SKM-1 treated with dmso at 0.1 percent for 144 hours (cell line): ENCODE measurements around the gene GPN2.
"Not testable (repeated sequence)": the region's sequence is repeated elsewhere in the genome, so short reads cannot be mapped to it uniquely, and the experiment has no call there.

ENCODE experiments used
- DNase-seq: peaks from one replicate; lab custom pipeline; 2025; ENCODE audit not compliant: unreplicated experiment; lab: John Stamatoyannopoulos, UW

GPN2 gene

DNA sequence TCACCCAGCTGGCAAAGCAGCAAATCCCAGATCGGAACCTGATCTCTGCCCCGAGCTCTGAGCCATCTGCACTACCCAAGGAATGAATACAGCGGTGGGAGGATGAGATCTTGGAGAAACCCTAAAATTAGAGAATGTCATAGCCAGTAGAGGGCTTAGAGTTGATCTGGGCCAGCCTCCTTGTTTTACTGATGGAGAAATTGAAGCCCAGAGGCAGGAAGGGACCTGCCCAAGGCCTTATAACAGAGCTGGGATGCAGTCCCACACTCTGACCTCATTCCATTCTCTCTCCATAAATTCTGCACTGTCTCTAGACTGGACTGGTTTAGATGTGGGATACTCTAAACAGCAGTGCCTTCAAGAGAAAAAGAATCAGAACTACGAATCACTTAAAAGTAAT is 31.9 kb downstream of the GPN2 start:
- DNase-seq, result no peak

DNA sequence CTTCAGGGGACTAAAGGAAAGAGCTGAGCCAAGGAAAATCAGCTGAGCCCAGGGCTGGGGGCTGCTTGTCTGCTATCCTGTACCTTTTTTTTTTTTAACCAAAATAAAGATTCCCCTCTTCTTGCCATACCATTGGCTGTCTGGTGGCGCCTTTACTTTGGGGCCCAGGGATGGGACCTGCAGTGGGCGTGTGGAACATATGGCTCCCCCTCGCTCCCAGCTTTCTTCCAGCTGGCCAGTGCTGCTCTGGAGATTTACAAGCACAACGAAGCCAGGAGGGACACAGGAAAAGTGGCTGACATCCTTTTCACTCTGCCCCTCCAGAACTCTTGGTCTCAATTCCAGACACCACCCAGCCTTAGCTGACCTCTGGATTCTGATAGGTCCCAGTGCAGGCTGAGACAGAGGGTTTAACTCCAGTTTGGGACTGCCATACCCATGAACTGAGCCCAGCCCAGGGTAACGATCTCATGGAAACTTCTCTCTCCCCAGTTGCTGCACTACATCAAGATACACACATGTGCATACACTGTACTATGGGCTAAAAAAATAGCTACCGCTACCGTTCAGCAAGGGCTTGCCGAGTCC is 32.5 kb downstream of the GPN2 start:
- no peak for DNase-seq

DNA sequence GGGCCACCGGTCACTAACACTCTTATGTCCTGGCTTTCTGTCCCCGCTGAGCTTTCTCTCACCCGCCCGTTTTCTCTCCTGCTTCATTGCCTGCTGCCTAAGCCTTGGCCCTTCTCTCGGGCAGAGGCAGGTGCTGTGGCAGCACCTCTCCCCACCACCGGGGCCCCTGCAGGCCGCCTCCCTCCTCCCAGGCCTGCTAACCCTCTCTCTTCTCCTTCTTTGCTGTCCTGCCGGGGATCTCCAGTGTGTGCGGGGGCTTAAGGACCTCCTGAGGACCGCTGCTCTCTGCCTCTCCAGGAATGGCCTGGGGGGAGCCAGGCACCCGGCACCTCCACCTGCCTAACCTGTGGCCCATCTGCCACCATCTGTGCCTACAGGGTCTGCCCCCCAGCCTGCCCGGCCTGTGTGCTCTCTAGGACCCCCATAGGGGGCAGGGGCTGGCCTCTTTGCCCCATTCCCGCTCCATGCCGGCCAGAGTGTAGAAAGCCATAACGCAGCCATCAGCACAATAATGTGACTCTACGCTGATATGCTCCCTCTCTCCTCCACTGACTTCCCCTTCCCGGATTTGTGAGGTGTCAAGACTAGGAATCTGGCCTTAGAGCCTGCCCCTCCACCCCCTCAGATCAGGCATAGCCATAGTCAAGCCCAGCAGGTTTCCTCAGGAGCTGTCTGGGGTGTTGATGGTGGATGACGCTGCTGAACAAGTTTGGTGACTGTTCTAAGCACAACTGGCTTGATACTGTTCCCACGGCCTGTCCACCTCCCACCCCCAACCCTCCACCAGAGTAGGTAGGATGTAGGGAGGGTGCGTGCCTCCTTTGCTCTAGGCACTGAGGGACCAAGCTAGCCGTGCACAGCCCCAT is 33.2 kb downstream of the GPN2 start:
- no peak for DNase-seq

DNA sequence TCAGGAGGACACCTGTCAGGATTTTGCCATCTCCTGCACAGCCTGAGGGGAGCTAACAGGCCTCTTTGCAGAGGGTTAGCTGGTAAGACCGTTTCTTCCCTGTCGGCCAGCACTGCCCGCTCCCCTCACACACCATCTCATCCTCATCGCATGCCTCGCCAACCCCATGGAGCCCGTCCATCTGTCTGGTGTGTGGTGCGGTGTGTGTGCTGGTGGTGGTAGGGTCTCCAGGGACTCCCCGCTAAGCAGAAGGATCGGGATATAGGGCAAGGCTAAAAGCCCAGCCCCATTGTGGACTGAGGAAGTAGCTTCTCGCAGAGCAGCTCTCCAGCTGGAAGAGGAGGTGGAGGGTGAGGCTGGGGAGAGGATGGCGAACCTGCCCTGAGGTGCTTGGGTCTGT is 33.9 kb downstream of the GPN2 start:
- DNase-seq, result no peak

DNA sequence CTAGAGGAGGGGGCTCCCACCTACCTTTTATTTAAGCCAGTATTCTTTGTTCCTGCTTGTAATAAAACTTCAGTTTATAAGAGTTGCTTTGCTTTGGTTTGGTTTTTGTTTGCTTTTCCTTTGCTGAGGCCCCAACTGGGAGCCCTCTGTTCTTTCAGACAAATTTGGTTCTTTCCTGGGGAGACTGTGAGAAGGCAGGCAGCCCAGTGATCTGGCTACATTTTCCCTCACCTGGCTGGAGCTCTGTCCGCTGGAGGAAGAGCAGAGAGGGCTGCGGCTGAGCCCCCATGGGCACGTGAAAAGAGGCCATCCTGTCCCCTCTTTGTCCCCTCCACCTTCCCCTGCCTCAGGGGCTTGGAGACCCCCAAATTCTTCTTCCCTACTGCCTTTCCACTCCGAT is 34.4 kb downstream of the GPN2 start:
- no peak for DNase-seq

DNA sequence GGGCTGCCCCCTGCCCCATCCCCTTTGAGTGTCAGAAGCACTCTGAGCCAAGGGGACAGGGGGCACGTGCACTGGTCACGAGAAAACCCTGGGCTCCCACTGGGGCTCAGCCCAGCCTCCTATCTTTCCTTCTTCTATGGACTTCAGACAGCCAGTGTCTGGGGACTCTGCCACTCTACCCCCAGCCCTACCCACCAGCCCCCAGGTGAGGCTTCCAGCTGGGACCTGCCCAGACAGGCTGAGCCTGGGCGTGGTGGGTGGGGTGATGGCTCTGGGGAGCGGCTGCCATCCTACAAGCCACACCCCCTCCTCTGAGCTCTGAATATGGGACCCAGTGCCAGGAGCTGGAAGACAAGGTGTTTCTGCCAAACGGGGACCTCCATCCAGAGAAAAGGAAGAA is 35.2 kb downstream of the GPN2 start:
- no peak for DNase-seq

DNA sequence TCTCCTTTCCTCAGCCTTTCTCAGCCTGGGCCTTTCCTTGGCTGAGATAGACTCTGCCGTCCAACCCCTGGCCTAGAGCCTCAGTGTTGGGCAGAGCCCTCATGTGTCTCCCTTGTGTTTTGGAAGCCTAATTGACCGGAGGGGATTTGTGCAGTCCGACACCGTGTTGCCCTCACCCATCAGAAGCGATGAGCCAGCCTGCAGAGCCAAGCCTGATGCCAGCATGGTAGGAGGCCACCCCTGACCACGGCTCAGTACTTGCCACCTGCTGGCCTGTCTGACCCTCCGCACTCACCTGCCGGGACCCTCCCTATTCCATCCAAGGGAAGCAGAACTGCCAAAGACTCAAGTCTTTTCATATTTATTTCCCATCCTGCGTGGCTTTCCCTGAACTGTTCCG is 36.5 kb downstream of the GPN2 start:
- DNase-seq, result no peak

DNA sequence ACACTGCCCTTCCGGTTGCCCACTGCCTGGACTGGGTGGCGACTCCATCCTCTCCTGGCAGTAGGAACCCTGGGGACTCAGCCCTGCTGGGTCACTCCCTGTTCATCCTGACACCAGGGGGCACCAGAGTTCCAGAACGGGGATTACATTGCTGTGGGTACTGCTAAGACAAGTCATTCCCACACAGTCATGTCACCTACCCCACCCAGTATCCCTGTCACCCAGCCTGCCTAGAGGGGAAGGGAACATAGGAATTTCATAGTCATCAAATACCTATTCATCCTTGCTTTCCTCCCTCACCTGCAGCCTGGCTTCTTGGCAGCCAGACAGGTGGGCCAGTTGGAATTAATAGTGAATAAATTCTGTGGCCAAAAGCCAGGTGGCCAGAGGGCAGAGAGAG is 36.9 kb downstream of the GPN2 start:
- DNase-seq, result peak; percentile 68

DNA sequence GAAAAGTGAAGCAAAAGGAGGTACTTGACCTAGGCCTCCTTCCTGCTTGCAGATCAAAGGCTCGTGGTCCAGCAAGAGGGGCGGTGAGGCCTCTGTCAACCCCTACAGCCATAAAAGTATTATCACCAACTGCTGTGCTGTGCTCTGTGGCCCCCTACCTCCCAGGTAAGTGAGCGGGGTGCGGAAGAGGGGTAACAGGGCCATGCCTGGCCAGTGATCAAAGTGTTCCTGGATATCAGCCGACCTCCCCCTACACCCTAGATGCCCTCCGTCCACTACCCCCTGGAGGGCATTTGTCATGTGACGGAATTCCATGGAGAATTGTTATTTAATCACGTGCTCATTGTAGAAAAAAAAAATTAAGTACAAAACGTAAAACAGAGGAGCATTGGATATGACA is 37.4 kb downstream of the GPN2 start:
- DNase-seq, result no peak

DNA sequence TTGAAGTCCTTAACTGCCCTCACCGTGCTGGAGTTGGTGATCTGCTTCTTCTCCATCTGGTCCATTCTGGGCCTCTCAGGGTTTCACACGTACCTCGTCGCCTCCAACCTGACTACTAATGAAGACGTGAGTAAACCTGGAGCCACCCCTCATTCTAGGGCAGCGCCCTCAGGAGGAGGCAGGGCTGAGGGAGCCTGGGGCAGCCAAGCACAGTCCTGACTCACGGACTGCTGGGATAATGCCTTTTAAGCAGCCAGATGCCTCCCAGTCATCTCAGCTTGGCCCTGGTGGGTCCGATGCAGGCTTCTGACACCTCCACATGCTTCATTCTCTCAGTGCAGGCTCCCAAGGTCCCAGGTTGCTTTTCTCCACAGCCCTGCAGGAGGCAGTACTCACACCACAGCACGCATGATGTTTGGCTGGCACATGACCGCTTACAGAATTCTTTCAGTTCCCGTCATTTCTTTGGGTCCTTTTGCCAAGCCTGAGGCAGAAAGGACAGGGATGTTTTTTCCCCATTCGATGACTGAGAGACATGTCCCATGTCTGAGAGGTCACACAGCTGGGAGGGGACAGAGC is 38.9 kb downstream of the GPN2 start:
- DNase-seq, result no peak

DNA sequence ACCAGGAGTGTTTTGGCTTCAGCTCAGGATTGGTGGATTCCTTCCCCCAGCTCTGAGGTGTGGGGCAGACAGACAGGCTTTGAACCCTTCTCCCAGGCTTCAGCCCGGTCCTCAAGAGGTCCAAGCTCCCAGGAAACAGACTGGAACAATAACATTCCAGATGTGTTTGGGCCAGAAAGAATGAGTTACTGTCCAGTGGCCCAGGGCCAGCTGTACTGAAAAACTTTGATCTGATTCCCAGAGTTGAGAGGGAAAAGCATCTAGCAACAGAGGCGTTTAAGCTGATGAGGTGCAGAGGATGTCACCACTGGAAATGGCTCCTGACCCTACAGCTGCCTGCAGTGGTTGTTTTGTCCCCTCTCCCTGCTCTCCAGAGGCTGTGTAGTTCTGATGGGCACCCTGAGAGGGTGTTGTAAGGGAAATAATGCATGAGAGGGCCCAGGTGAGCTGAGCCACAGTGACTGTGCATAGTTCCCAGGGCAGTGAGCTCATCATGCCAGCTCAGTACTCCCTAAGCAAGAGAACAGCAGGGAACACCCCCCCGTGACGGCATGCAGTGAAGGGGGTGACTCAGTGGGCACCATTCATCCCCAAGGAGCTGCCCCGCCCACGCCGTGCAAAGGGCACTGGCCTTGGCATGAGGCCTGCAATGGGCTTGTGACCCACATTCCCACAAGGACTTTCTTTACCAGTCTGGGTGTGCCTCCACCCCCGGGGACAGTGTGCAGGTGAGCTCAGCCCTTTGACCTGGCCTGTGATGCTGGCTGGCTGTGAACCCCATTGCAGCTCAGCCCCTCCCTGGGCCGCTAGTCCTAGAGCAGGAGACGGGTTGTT is 40.9 kb downstream of the GPN2 start:
- DNase-seq, result no peak

DNA sequence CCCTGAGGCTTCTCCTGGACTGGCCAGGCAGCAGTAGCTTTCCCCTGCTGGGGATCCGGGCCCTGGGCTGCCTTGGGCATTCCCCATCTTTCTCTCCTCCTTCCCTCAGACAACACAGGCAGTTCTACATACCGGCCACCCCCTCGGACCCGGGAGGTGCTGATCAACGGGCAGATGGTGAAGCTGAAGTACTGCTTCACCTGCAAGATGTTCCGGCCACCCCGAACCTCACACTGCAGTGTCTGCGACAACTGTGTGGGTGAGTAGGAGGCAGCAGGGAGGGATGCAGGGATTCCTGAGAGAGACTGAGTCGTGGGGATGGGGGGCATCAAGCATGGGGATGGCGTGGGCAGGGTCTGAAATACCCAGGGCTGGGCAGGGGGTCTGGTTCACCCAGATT is 41.6 kb downstream of the GPN2 start:
- no peak for DNase-seq

DNA sequence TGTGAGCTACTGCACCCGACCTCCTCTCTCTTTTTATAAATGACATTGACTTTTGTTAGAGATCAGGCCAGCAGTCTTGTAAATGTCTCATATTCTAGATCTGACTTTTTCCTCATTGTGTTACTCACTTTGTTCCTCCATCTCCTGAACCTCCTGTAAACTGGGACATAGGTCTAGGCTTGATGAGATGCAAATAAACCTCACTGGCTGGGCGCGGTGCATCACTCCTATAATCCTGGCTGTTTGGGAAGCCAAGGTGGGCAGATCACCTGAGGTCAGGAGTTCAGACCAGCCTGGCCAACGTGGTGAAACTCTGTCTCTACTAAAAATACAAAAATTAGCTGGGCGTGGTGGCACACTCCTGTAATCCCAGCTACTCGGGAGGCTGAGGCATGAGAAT is 42.3 kb downstream of the GPN2 start:
- not testable (repeated sequence) for DNase-seq

DNA sequence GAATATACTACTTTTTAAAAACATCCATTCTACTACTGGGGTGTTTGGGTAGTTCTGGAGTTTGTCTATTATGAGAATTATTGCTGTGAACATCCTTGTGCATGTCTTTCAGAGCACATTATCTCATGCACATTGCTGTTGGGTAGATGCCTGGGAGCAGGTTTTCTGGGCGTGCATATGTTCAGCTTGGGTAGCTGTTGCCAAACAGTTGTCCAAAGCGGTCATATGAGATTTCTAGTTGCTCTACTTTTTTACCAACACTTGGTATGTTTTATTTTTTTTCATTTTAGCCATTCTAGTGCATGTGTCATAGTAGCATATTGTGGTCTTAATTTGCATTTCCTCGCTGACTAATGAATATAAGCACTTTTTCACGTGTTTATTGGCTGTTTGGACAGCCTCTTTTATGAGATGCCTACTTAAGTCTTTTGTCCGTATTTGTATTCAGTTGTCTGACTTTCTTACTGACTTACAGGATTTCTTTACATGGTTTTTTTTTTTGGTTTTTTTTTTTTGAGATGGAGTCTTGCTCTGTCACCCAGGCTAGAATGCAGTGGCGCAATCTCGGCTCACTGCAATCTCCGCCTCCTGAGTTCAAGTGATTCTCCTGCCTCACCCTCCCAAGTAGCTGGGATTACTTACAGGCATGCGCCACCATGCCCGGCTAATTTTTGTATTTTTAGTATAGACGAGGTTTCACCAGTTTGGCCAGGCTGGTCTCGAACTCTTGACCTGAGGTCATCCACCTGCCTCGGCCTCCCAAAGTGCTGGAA is 45.5 kb downstream of the GPN2 start:
- no peak for DNase-seq

DNA sequence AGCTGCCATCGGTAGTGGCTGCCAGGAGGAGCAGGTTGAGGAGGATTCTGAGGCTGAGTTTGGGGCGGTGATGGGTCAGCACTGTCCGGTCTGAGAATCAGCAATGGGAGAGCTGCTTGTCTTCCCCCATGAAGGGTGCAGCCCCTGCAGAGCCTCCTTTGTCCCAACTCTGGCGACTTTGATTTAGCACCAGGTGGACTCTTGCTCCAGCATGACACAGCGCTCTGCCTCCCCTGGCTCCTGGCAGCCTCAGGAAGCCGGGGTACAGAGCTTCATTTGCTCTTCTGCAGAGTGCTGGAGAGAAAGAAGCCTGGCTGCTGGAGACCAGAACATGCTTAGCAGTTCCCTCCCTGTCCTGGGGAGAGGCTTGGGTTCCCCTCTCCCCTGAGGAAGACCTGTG is 50.3 kb downstream of the GPN2 start:
- no peak for DNase-seq

DNA sequence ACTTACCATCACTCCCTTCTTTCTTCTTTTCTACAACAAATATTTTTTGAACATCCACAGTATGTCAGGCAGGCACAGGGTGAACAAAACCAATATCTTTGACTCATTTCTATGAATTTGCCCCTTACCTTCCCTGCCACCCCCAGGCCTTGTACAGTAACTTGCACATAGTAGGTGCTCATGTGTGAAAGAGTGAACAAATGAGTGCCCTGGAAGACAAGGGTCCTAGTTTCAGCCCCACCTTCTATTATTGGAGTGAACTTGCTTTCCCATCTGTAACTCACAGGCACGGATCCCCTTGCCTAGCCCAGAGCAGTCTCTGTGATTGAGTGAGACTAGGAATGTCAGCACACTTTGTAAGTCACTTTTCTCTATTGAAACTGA is 50.8 kb downstream of the GPN2 start:
- DNase-seq, result no peak

DNA sequence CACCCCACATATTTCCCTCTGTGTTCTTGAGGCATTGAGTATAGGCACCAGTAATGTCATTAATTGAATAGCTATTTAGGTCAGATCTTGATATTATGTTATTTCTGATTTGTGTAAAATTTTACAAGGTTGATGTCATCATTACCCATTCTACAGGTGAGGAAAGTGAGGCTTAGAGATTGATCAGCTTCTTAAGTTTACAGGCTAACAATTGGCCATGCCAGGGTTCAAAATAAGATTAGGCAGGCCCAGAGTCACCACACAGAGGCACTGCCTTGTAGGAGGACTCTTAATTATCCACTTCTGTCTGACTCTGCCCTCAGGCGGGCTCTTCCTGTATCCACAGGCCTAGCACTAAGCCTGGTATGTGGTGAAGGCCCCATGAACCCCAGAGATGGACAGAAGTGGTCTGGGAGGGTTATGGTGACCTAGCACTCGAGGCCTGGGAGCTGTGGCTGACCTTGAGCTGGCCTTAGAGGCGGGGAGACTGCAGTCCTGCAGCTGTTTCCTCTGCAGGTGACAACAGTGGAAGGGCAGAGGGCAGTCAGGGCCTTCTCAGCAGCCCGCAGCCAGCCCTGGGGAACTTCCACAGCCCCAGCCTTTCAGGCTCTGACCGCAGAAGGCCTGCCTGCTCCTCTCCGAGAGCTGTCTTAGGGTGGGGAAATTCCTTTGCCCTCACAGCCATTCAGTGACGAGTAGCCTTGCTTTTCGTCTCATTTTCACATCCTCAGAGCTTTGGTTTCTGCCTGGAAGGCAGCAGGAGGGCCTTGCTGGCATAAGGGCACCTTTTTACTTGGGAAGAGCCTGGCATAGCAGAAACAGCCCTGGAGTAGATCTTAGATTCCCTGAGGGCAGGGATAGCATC is 51.4 kb downstream of the GPN2 start:
- DNase-seq, result no peak

DNA sequence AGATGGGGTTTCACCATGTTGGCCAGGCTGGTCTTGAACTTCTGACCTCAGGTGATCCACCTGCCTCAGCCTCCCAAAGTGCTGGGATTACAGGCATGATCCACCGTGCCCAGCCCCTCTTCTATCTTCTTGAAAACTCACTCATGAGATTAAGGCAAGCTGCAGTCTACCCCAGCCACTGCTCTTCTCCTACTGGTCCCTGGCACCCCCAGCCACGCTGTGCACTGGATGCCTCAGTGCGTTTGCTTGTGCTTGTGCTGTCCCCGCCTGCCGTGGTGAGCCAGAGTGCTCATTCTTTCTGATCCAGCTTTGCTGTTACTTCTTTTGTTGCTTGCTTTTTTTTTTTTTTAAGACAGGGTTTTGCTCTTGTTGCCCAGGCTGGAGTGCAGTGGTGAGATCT is 52.4 kb downstream of the GPN2 start:
- DNase-seq, result not testable (repeated sequence)

DNA sequence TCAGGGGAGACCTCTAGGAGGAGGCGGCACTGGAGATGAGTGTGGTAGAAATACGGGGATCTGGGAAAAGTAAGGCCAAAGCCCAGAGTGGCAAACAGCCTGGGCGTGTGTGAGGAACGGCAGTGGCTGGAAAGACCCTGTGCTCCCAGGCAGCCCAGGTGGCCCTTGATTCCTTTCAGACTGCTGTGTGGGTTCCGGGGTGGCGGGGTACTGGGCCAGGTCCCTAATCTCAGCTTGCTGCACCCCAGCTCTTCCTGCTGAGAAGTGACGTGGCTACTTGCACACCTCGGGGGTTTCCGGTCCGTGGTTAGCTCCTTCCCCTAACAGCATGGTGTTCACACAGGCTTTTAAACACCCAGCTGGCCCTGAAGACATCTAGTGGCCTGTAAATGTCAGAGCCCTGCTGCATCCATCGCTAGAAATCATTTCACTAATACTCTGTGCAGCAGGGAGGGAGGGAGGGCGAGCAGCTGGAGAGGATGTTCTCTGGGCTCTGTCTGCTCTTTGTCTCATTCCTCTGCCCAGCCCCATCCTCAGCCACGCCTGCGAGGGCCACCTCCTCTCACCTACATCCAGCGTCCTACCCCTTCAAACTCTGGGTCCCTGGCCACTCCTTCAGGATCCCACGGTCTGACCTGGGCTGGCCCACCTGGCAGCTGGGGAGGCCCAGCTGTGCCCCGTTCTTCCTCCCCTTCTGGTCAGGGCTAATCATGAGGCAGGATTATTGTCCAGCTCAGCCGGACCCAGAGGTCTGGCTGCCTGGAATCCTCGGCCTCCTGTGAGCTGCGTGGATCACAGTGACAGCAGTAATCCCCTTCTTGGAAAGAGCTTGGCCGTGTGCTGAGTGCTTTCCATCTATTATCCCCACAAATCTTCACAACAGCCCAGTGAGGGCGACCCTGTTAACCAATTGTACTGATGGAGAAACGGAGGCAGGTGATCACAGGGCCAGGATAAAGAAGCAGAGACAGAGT is 56.4 kb downstream of the GPN2 start:
- peak; percentile 11 for DNase-seq
